ENCODE measurements around the gene DLGAP3.

The DLGAP3 gene

DNA sequence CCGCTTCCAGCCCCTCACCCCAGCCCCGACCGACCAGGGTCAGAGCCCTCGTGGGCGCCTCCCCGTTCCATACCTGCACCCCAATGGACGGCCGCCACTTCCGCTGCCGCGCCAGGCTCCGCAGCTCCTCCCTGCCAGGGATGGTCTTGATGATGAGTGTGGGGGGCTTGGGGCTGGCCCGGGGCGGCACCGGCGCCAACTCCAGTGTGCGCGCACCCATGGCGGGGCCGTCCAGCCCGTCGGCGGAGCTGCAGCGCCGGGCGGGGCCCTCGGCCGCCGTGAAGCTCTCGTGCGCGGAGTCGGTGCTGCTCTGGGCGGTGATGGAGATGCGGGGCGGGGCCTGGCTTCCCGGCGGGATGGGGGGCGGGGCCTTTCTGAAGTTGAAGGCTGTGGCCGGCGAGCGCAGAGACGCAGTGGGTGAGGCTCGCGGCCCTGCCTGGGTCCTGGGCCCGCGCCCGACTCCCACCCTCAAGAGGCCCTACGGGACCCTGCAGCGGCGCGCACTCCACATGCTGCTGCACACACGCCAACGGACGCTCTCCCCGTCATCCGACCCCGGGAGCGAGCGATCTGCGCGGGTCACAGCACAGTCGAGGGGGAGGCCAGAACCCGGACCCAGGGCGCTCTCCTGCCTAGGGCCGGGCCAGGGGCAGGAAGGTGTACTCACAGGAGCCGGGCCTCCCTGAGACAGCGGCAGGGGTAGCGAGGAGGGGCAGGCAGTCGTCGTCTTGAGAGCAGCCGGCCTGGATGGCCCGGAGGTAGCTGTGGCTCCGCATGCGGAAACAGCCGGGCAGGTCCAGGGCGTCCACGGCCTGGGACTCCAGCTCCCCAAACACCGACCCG lies 43.8 kb downstream of the DLGAP3 start:
- no peak overlapping the region for H3K27ac ChIP-seq
- H3K4me2 ChIP-seq = no peak overlapping the region
- no peaks in the 10 kb centered on the region for H3K4me1 ChIP-seq (ENCODE audit: low read depth, poor library complexity, severe bottlenecking)
- TF ChIP-seq, protein P1, sequence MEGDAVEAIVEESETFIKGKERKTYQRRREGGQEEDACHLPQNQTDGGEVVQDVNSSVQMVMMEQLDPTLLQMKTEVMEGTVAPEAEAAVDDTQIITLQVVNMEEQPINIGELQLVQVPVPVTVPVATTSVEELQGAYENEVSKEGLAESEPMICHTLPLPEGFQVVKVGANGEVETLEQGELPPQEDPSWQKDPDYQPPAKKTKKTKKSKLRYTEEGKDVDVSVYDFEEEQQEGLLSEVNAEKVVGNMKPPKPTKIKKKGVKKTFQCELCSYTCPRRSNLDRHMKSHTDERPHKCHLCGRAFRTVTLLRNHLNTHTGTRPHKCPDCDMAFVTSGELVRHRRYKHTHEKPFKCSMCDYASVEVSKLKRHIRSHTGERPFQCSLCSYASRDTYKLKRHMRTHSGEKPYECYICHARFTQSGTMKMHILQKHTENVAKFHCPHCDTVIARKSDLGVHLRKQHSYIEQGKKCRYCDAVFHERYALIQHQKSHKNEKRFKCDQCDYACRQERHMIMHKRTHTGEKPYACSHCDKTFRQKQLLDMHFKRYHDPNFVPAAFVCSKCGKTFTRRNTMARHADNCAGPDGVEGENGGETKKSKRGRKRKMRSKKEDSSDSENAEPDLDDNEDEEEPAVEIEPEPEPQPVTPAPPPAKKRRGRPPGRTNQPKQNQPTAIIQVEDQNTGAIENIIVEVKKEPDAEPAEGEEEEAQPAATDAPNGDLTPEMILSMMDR (conservative IDR thresholded peaks at IDR 0.05; ENCODE audit: low read depth, low read length) = no peak
- no peak overlapping the region for H3K9ac ChIP-seq
- H4K20me1 ChIP-seq (ENCODE audit: insufficient read depth) = no peaks in the 10 kb centered on the region
- no peak overlapping the region for H3K4me3 ChIP-seq (IDR thresholded peaks at IDR 0.05; ENCODE audit: insufficient read depth, low read depth, low read length)
- no peaks in the 10 kb centered on the region for H3K27me3 ChIP-seq (ENCODE audit: insufficient read depth, low read depth)
- no peaks in the 10 kb centered on the region for H3K79me2 ChIP-seq (ENCODE audit: insufficient read depth, low read depth)
- no peak overlapping the region for H2AFZ ChIP-seq (ENCODE audit: low read depth)
- H3K36me3 ChIP-seq (ENCODE audit: insufficient read depth) = no peaks in the 10 kb centered on the region

DNA sequence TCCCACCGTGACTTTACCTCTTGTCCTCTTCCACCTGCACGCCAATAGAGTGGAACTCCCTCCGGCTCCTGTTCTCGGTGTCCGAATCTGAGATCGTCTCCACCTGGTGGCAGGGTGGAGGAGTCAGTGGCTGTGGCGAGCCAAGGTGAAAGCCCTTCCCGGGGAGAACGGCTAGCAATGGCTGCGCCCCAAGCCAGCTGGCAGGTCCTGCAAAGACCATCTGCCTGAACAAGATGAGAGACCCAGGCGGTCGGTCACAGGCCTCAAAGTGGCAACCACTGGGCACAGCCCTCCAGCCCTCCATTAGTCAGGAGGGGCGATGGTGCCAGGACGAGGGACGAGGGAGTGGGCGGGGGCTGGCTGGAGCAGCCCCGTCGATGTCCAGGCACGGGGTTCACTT lies 44.5 kb downstream of the DLGAP3 start:
- H3K4me3 ChIP-seq (IDR thresholded peaks at IDR 0.05; ENCODE audit: insufficient read depth, low read depth, low read length) = no peak overlapping the region
- H3K9ac ChIP-seq = no peak overlapping the region
- no peaks in the 10 kb centered on the region for H3K4me1 ChIP-seq (ENCODE audit: low read depth, poor library complexity, severe bottlenecking)
- H3K27me3 ChIP-seq (ENCODE audit: insufficient read depth, low read depth) = no peaks in the 10 kb centered on the region
- no peaks in the 10 kb centered on the region for H3K36me3 ChIP-seq (ENCODE audit: insufficient read depth)
- H4K20me1 ChIP-seq (ENCODE audit: insufficient read depth) = no peaks in the 10 kb centered on the region
- H3K27ac ChIP-seq = no peak overlapping the region
- no peaks in the 10 kb centered on the region for H3K79me2 ChIP-seq (ENCODE audit: insufficient read depth, low read depth)
- H2AFZ ChIP-seq (ENCODE audit: low read depth) = no peak overlapping the region
- TF ChIP-seq, protein P1 (conservative IDR thresholded peaks at IDR 0.05; ENCODE audit: low read depth, low read length) = no peak
- H3K4me2 ChIP-seq = no peak overlapping the region

DNA sequence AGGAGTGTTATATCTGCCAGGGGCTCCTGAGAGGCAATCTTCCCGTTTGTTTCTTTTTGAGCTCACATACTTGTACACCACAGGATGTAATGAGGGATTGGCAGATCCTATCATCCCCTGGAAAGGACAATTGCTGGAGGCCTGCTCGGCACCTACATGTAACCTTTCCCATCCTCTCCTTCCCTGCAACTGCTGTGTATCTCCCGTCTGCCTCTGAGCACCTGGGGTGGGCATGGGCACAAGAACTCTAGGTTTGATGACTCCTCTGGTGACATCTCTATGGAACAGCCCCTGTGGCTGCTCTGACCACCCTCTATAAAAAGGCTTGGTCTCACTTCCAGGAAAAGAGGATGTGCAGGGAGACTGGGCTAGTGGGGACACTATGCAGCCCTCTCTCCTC lies 44.9 kb downstream of the DLGAP3 start:
- H3K27ac ChIP-seq = no peak overlapping the region
- H2AFZ ChIP-seq (ENCODE audit: low read depth) = no peak overlapping the region
- TF ChIP-seq, protein P1 (conservative IDR thresholded peaks at IDR 0.05; ENCODE audit: low read depth, low read length) = no peak
- H4K20me1 ChIP-seq (ENCODE audit: insufficient read depth) = no peaks in the 10 kb centered on the region
- no peaks in the 10 kb centered on the region for H3K4me1 ChIP-seq (ENCODE audit: low read depth, poor library complexity, severe bottlenecking)
- no peaks in the 10 kb centered on the region for H3K27me3 ChIP-seq (ENCODE audit: insufficient read depth, low read depth)
- no peak overlapping the region for H3K4me2 ChIP-seq
- no peaks in the 10 kb centered on the region for H3K79me2 ChIP-seq (ENCODE audit: insufficient read depth, low read depth)
- H3K36me3 ChIP-seq (ENCODE audit: insufficient read depth) = no peaks in the 10 kb centered on the region
- H3K9ac ChIP-seq = no peak overlapping the region
- H3K4me3 ChIP-seq (IDR thresholded peaks at IDR 0.05; ENCODE audit: insufficient read depth, low read depth, low read length) = no peak overlapping the region

DNA sequence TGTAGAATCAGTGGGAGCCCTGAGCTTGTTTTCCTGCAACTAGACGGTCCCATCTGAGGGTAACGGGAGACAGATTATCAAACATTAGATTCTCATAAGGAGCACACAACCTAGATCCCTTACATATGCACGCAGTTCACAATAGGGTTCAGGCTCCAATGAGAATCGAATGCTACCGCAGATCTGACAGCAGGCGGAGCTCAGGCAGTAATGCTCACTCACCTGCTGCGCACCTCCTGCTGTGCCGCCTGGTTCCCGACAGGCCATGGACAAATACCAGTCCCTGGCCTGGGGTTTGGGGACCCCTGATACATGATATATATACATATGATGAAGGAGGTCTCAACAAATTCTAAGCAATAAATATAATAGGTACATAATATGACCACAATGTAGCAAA lies 50.2 kb downstream of the DLGAP3 start:
- no peaks in the 10 kb centered on the region for H3K4me1 ChIP-seq (ENCODE audit: low read depth, poor library complexity, severe bottlenecking)
- TF ChIP-seq, protein P1 (conservative IDR thresholded peaks at IDR 0.05; ENCODE audit: low read depth, low read length) = no peak
- H2AFZ ChIP-seq (ENCODE audit: low read depth) = no peak overlapping the region
- H3K9ac ChIP-seq = no peak overlapping the region
- H3K4me3 ChIP-seq (IDR thresholded peaks at IDR 0.05; ENCODE audit: insufficient read depth, low read depth, low read length) = no peak overlapping the region
- no peaks in the 10 kb centered on the region for H3K79me2 ChIP-seq (ENCODE audit: insufficient read depth, low read depth)
- no peaks in the 10 kb centered on the region for H3K36me3 ChIP-seq (ENCODE audit: insufficient read depth)
- H3K27ac ChIP-seq = no peak overlapping the region
- no peaks in the 10 kb centered on the region for H3K27me3 ChIP-seq (ENCODE audit: insufficient read depth, low read depth)
- no peak overlapping the region for H3K4me2 ChIP-seq
- no peaks in the 10 kb centered on the region for H4K20me1 ChIP-seq (ENCODE audit: insufficient read depth)
